Keratinocyte (primary cell): ENCODE results near the gene LIN52. TPM values are rescaled to one million over a fixed set of nuclear protein-coding genes. Genes with fewer than 3 reads are reported as not detected.

ENCODE experiments used
- DNase-seq: peaks from one replicate; pipeline ENCODE4 v3.0.0-alpha.2; 2011; ENCODE audit warnings: low read depth, missing footprints, low spot score
- FAIRE-seq: peaks from 2 replicates; lab custom pipeline; 2011; peaks lifted over from hg19 to GRCh38; lab: Jason Lieb, UNC
- H2AFZ ChIP-seq: 2 replicates; pipeline ENCODE4 v1.6.0; 2012; ENCODE audit warnings: low read length, control low read depth, inconsistent platforms; ENCODE audit not compliant: control insufficient read depth
- H3K27ac ChIP-seq: 2 replicates; pipeline ENCODE4 v1.5.1; 2011; ENCODE audit warnings: low read length; ENCODE audit not compliant: control insufficient read depth, insufficient read depth
- H3K27me3 ChIP-seq: 3 replicates; pipeline ENCODE4 v1.6.0; 2011; ENCODE audit warnings: low read length; ENCODE audit not compliant: control insufficient read depth, insufficient read depth; ENCODE audit errors: extremely low read depth
- H3K36me3 ChIP-seq, 2 experiments: 2 replicates in 1 of 2; 3 replicates in 1 of 2; pipeline ENCODE4 v1.5.1; 2011; ENCODE audit warnings: low read length in 2 of 2, mild to moderate bottlenecking in 1 of 2; ENCODE audit not compliant: control insufficient read depth in 2 of 2, insufficient read depth in 2 of 2; ENCODE audit errors: extremely low read depth in 1 of 2
- H3K4me1 ChIP-seq: 3 replicates; pipeline ENCODE4 v1.5.1; 2011; ENCODE audit warnings: low read length; ENCODE audit not compliant: control insufficient read depth, insufficient read depth; ENCODE audit errors: extremely low read depth
- H3K4me2 ChIP-seq: 3 replicates; pipeline ENCODE4 v1.6.0; 2011; ENCODE audit warnings: low read depth, low read length; ENCODE audit not compliant: control insufficient read depth, insufficient read depth; ENCODE audit errors: extremely low read depth
- H3K4me3 ChIP-seq, 3 experiments: fragments of 200-600 bp in 1 of 3; sonication (generic) in 1 of 3; 2 replicates in 2 of 3; 3 replicates in 1 of 3; pipeline ENCODE4 v1.5.1; 2011 to 2016; ENCODE audit warnings: low read length in 3 of 3, mild to moderate bottlenecking in 3 of 3, control low read depth in 2 of 3, inconsistent platforms in 1 of 3, low read depth in 1 of 3, mixed read lengths in 1 of 3, mixed run types in 1 of 3, moderate library complexity in 1 of 3; ENCODE audit not compliant: control insufficient read depth in 2 of 3, insufficient read depth in 2 of 3; ENCODE audit errors: extremely low read depth in 1 of 3
- H3K79me2 ChIP-seq: 2 replicates; pipeline ENCODE4 v1.6.0; 2012; ENCODE audit warnings: low read length; ENCODE audit not compliant: control insufficient read depth, insufficient read depth
- H3K9ac ChIP-seq: 3 replicates; pipeline ENCODE4 v1.6.0; 2011; ENCODE audit warnings: low read length; ENCODE audit not compliant: control insufficient read depth, insufficient read depth; ENCODE audit errors: extremely low read depth
- H3K9me1 ChIP-seq: 3 replicates; pipeline ENCODE4 v1.6.0; 2011; ENCODE audit warnings: low read length; ENCODE audit not compliant: control insufficient read depth, insufficient read depth; ENCODE audit errors: extremely low read depth
- H3K9me3 ChIP-seq: 2 replicates; pipeline ENCODE4 v1.5.1; 2012; ENCODE audit warnings: low read depth, low read length; ENCODE audit not compliant: control insufficient read depth
- H4K20me1 ChIP-seq: 3 replicates; pipeline ENCODE4 v1.6.0; 2011; ENCODE audit warnings: low read length; ENCODE audit not compliant: control insufficient read depth, insufficient read depth; ENCODE audit errors: extremely low read depth
- CTCF ChIP-seq, 3 experiments: IDR thresholded peaks in 1 of 3; conservative IDR thresholded peaks in 1 of 3; optimal IDR thresholded peaks in 1 of 3; 2 replicates in 2 of 3; 3 replicates in 1 of 3; pipeline versions ENCODE3 to v1.5.1; 2011; ENCODE audit warnings: low read length in 3 of 3, mild to moderate bottlenecking in 3 of 3, moderate library complexity in 2 of 3, control low read depth in 1 of 3, inconsistent platforms in 1 of 3; ENCODE audit not compliant: insufficient read depth in 2 of 3; ENCODE audit errors: extremely low read depth in 1 of 3
- EZH2 ChIP-seq: IDR thresholded peaks from one replicate; pipeline ENCODE4 v1.6.1; 2012; ENCODE audit warnings: inconsistent platforms, mild to moderate bottlenecking, low read length, moderate library complexity
- dilution Hi-C: fragments of 300-500 bp; cut with MboI; formaldehyde crosslinking; loops from one replicate; pipeline ENCODE4 v1.7.0; 2020; ENCODE audit warnings: low sequenced_read_pairs; ENCODE audit not compliant: extremely low pct_ligation_motif_present
- polyA plus RNA-seq, 5 experiments: library from polyadenylated mRNA; depleted of rRNA in 3 of 5; stranded (reverse) in 3 of 5; stranded (forward) in 1 of 5; unstranded in 1 of 5; fragments of >200 nt; gene quantifications; 1 replicate in 1 of 5; 2 replicates in 3 of 5; 3 replicates in 1 of 5; pipeline versions ENCODE4 v1.2.1 to v1.2.3, GENCODE V29; 2011 to 2012; ENCODE audit warnings: missing spikeins in 2 of 5, low read depth in 1 of 5, low replicate concordance in 1 of 5

Gene LIN52
- polyA plus RNA-seq, 1 donor (not counting 4 experiments of a cell fraction or from before 2014, with no cell fraction given), result 6.8 TPM

GRCh38 chr14:74223016-74223415, 138.3 kb downstream of the LIN52 start:
- Histone ChIP-seq H3K27me3 (peaks cover 16% of the 10 kb centered on the region), H3K4me3 (no peak overlapping the region), H3K4me1 (peaks cover 2% of the 10 kb centered on the region), H3K9ac (no peak overlapping the region), H3K36me3 (no peaks in the 10 kb centered on the region), H2AFZ (no peak overlapping the region), H3K79me2 (no peaks in the 10 kb centered on the region), H3K9me1 (no peaks in the 10 kb centered on the region), H3K27ac (no peak overlapping the region), H3K4me2 (no peak overlapping the region), H4K20me1 (no peaks in the 10 kb centered on the region), H3K9me3 (no peaks in the 10 kb centered on the region)
- FAIRE-seq (no peak), DNase-seq (no peak)
- no peak for TF ChIP-seq EZH2
- no peak for TF ChIP-seq CTCF (optimal IDR thresholded peaks at IDR 0.05 in 1 of 3, IDR thresholded peaks at IDR 0.05 in 1 of 3, conservative IDR thresholded peaks at IDR 0.05 in 1 of 3; ENCODE audit: extremely low read depth in 1 of 3, insufficient read depth in 2 of 3, low read length in 3 of 3)
- dilution Hi-C loops, result no loop called here

GRCh38 chr14:74231784-74232183, 147.0 kb downstream of the LIN52 start:
- Histone ChIP-seq H3K4me2 (no peak overlapping the region), H3K27me3 (peaks cover 13% of the 10 kb centered on the region), H3K9ac (no peak overlapping the region), H3K4me3 (no peak overlapping the region), H3K36me3 (no peaks in the 10 kb centered on the region), H3K79me2 (no peaks in the 10 kb centered on the region), H3K9me1 (no peaks in the 10 kb centered on the region), H3K27ac (no peak overlapping the region), H2AFZ (no peak overlapping the region), H3K4me1 (no peaks in the 10 kb centered on the region), H3K9me3 (peaks cover 2% of the 10 kb centered on the region), H4K20me1 (no peaks in the 10 kb centered on the region)
- TF ChIP-seq EZH2, result no peak
- TF ChIP-seq CTCF (optimal IDR thresholded peaks at IDR 0.05 in 1 of 3, IDR thresholded peaks at IDR 0.05 in 1 of 3, conservative IDR thresholded peaks at IDR 0.05 in 1 of 3; ENCODE audit: extremely low read depth in 1 of 3, insufficient read depth in 2 of 3, low read length in 3 of 3), result no peak
- FAIRE-seq, result no peak
- no peak for DNase-seq
- dilution Hi-C loops, result no loop called here
